SH-SY5Y (cell line): Measurements from ENCODE around the gene E2F8.

ENCODE experiments used
- GATA2 ChIP-seq: IDR thresholded peaks from 2 replicates; pipeline ENCODE4 v1.6.1; 2011; ENCODE audit warnings: mild to moderate bottlenecking, low read depth, low read length
- GATA3 ChIP-seq: IDR thresholded peaks from 2 replicates; pipeline ENCODE4 v1.6.1; 2011; ENCODE audit warnings: low read depth, mild to moderate bottlenecking, low read length, moderate library complexity

DNA sequence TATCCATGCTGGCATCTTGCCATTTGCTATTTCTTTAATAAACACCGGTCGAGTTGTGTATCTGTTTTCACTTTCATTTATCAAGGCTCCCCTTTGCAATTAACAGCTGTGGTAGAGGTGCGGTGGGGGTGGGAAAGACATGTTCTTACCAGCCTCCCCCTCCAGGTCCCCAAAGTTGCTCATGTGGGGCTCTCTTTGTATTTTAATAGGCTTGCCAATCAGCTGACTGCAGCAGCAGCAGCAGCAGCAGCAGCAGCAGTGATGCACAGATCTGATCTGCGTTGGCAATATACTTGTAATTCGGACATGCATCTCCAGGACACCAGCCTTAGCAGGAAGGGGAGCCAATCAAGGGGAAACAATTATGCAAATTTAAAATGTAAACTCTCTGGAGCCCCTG is 40.3 kb upstream of the E2F8 start:
- peak; percentile 59 for TF ChIP-seq GATA2
- TF ChIP-seq GATA3, result no peak
